ENCODE data around the gene CBR1. TPM values are rescaled to one million over a fixed set of nuclear protein-coding genes. Genes with fewer than 3 reads are reported as not detected.

The CBR1 gene
- total and polyA plus RNA-seq, 10 of the 15 experiments (the other 5 are each of a cell fraction or from before 2014, with no cell fraction given), result 16.9 to 138 (median 57.4) TPM

GRCh38 chr21:36060159-36060921, 9.5 kb upstream of the CBR1 start, which contains the start of gene SETD4 (continued):
- TF ChIP-seq MEF2B (IDR thresholded peaks at IDR 0.05; ENCODE audit: partially characterized antibody, poor library complexity, severe bottlenecking), result peak; percentile 14
- TF ChIP-seq IKZF1 (conservative IDR thresholded peaks at IDR 0.05), result peak; percentile 77
- 0 out of 2 replicates have a peak, but pooled peaks have one; percentile 13 for TF ChIP-seq TCF12 (IDR thresholded peaks at IDR 0.05; ENCODE audit: low read depth, low read length)
- TF ChIP-seq PML (IDR thresholded peaks at IDR 0.05; ENCODE audit: low read length), result peak; percentile 70; the same call in 1 of the 2 replicates
- no peak for TF ChIP-seq ATF3 (IDR thresholded peaks at IDR 0.05; ENCODE audit: borderline replicate concordance, extremely low read depth, low read depth, low read length)
- TF ChIP-seq CHD1 (IDR thresholded peaks at IDR 0.05; ENCODE audit: low read depth, low read length), result no peak
- TF ChIP-seq EZH2 (IDR thresholded peaks at IDR 0.05; ENCODE audit: borderline replicate concordance, control insufficient read depth, low read depth, low read length), result no peak
- TF ChIP-seq NFYB (IDR thresholded peaks at IDR 0.05; ENCODE audit: insufficient read depth, low read depth, low read length), result no peak
- TF ChIP-seq SP1 (IDR thresholded peaks at IDR 0.05; ENCODE audit: low read depth, low read length), result peak; percentile 63
- no peak for TF ChIP-seq SMARCA5 (IDR thresholded peaks at IDR 0.05)
- TF ChIP-seq ASH2L (IDR thresholded peaks at IDR 0.05; ENCODE audit: borderline replicate concordance, low read depth), result peak; percentile 73; the same call in 1 of the 2 replicates
- peak; percentile 94; the same call in 1 of the 2 replicates for TF ChIP-seq WRNIP1 (IDR thresholded peaks at IDR 0.05; ENCODE audit: borderline replicate concordance, low read depth, low read length)
- 0 out of 2 replicates have a peak, but pooled peaks have one; percentile 17 for TF ChIP-seq SMC3 (IDR thresholded peaks at IDR 0.05; ENCODE audit: borderline replicate concordance, low read length)
- no peak for TF ChIP-seq CHD4 (IDR thresholded peaks at IDR 0.05)
- TF ChIP-seq POU2F2 (IDR thresholded peaks at IDR 0.05; ENCODE audit: borderline replicate concordance, low read depth, low read length), result no peak
- TF ChIP-seq SRF (IDR thresholded peaks at IDR 0.05; ENCODE audit: low read depth in 2 of 2, low read length in 2 of 2), result no peak
- peak; percentile 87 for TF ChIP-seq GABPA (IDR thresholded peaks at IDR 0.05; ENCODE audit: low read depth)
- TF ChIP-seq RBBP5 (conservative IDR thresholded peaks at IDR 0.05), result no peak
- TF ChIP-seq PRDM15 (CRISPR knock-in tag; IDR thresholded peaks at IDR 0.05), result no peak
- 0 out of 2 replicates have a peak, but pooled peaks have one; percentile 36 for TF ChIP-seq PAX5 (IDR thresholded peaks at IDR 0.05; ENCODE audit: borderline replicate concordance, low read depth, low read length)
- no peak for TF ChIP-seq ESRRA (IDR thresholded peaks at IDR 0.05; ENCODE audit: low read length)
- TF ChIP-seq MAX (IDR thresholded peaks at IDR 0.05; ENCODE audit: low read depth, low read length), result peak; percentile 60; the same call in 1 of the 2 replicates
- TF ChIP-seq ZNF384 (IDR thresholded peaks at IDR 0.05; ENCODE audit: borderline replicate concordance, low read depth, low read length), result no peak
- TF ChIP-seq BACH1 (IDR thresholded peaks at IDR 0.05; ENCODE audit: borderline replicate concordance), result no peak
- no peak for TF ChIP-seq SKIL (IDR thresholded peaks at IDR 0.05; ENCODE audit: low read depth, poor library complexity, severe bottlenecking)
